Measurements from ENCODE around the gene RSAD2.

The RSAD2 gene

GRCh38 chr2:6932828-6933227 is 55.3 kb downstream of the RSAD2 start:
- H3K79me2 ChIP-seq (ENCODE audit: insufficient read depth, low read length) = no peaks in the 10 kb centered on the region
- H3K4me1 ChIP-seq (ENCODE audit: insufficient read depth, low read length, severe bottlenecking) = no peaks in the 10 kb centered on the region
- H3K4me2 ChIP-seq (ENCODE audit: low read length) = no peak overlapping the region
- no peak overlapping the region for H3K9ac ChIP-seq (ENCODE audit: low read length)
- H3K27me3 ChIP-seq (ENCODE audit: insufficient read depth, low read length) = no peaks in the 10 kb centered on the region
- H4K20me1 ChIP-seq (ENCODE audit: insufficient read depth, low read length) = no peaks in the 10 kb centered on the region
- no peak for TF ChIP-seq CTCF (IDR thresholded peaks at IDR 0.05; ENCODE audit: low read length)
- TF ChIP-seq EZH2 (IDR thresholded peaks at IDR 0.05; ENCODE audit: borderline replicate concordance, low read length) = no peak
- H3K9me2 ChIP-seq (ENCODE audit: low read depth, low read length) = no peaks in the 10 kb centered on the region
- H3K36me3 ChIP-seq (ENCODE audit: insufficient read depth, low read length) = no peaks in the 10 kb centered on the region
- H3K9me3 ChIP-seq (ENCODE audit: low read length) = no peaks in the 10 kb centered on the region
- H2AFZ ChIP-seq (ENCODE audit: low read length) = no peak overlapping the region
- no peak overlapping the region for H3K27ac ChIP-seq (ENCODE audit: low read depth, low read length, poor library complexity, severe bottlenecking)
- H3F3A ChIP-seq (ENCODE audit: insufficient read depth, low read length) = no peaks in the 10 kb centered on the region
- H3K4me3 ChIP-seq (ENCODE audit: low read depth, low read length, poor library complexity, severe bottlenecking) = no peak overlapping the region

GRCh38 chr2:6933911-6934310 is 56.3 kb downstream of the RSAD2 start:
- no peak overlapping the region for H3K9ac ChIP-seq (ENCODE audit: low read length)
- no peaks in the 10 kb centered on the region for H3K27me3 ChIP-seq (ENCODE audit: insufficient read depth, low read length)
- no peaks in the 10 kb centered on the region for H3F3A ChIP-seq (ENCODE audit: insufficient read depth, low read length)
- no peaks in the 10 kb centered on the region for H3K79me2 ChIP-seq (ENCODE audit: insufficient read depth, low read length)
- H3K4me2 ChIP-seq (ENCODE audit: low read length) = no peak overlapping the region
- H3K27ac ChIP-seq (ENCODE audit: low read depth, low read length, poor library complexity, severe bottlenecking) = no peak overlapping the region
- no peaks in the 10 kb centered on the region for H4K20me1 ChIP-seq (ENCODE audit: insufficient read depth, low read length)
- no peak overlapping the region for H3K4me3 ChIP-seq (ENCODE audit: low read depth, low read length, poor library complexity, severe bottlenecking)
- no peak overlapping the region for H2AFZ ChIP-seq (ENCODE audit: low read length)
- H3K4me1 ChIP-seq (ENCODE audit: insufficient read depth, low read length, severe bottlenecking) = no peaks in the 10 kb centered on the region
- no peak for TF ChIP-seq EZH2 (IDR thresholded peaks at IDR 0.05; ENCODE audit: borderline replicate concordance, low read length)
- TF ChIP-seq CTCF (IDR thresholded peaks at IDR 0.05; ENCODE audit: low read length) = no peak
- H3K36me3 ChIP-seq (ENCODE audit: insufficient read depth, low read length) = no peaks in the 10 kb centered on the region
- H3K9me2 ChIP-seq (ENCODE audit: low read depth, low read length) = no peaks in the 10 kb centered on the region
- H3K9me3 ChIP-seq (ENCODE audit: low read length) = no peaks in the 10 kb centered on the region

GRCh38 chr2:6934345-6934744 is 56.8 kb downstream of the RSAD2 start:
- Histone ChIP-seq H3K9me2 (ENCODE audit: low read depth, low read length) (no peaks in the 10 kb centered on the region), H3K4me1 (ENCODE audit: insufficient read depth, low read length, severe bottlenecking) (no peaks in the 10 kb centered on the region)

More at GRCh38 chr2:6934345-6934744, 56.8 kb downstream of the RSAD2 start:
- H3K27ac ChIP-seq (ENCODE audit: low read depth, low read length, poor library complexity, severe bottlenecking) = no peak overlapping the region
- H3K9ac ChIP-seq (ENCODE audit: low read length) = no peak overlapping the region
- no peaks in the 10 kb centered on the region for H3K9me3 ChIP-seq (ENCODE audit: low read length)
- H3K4me3 ChIP-seq (ENCODE audit: low read depth, low read length, poor library complexity, severe bottlenecking) = no peak overlapping the region
- no peaks in the 10 kb centered on the region for H3K79me2 ChIP-seq (ENCODE audit: insufficient read depth, low read length)
- no peak overlapping the region for H3K4me2 ChIP-seq (ENCODE audit: low read length)
- no peaks in the 10 kb centered on the region for H3K27me3 ChIP-seq (ENCODE audit: insufficient read depth, low read length)
- H3K36me3 ChIP-seq (ENCODE audit: insufficient read depth, low read length) = no peaks in the 10 kb centered on the region
- no peaks in the 10 kb centered on the region for H3F3A ChIP-seq (ENCODE audit: insufficient read depth, low read length)
- H2AFZ ChIP-seq (ENCODE audit: low read length) = no peak overlapping the region
- TF ChIP-seq CTCF (IDR thresholded peaks at IDR 0.05; ENCODE audit: low read length) = no peak
- TF ChIP-seq EZH2 (IDR thresholded peaks at IDR 0.05; ENCODE audit: borderline replicate concordance, low read length) = no peak
- no peaks in the 10 kb centered on the region for H4K20me1 ChIP-seq (ENCODE audit: insufficient read depth, low read length)
